Spleen (tissue), 7 donors: ENCODE data around the gene KRT78.

Experiments used
- POLR2A ChIP-seq, 3 donors: fragments of 450-650 bp; IDR thresholded peaks; one replicate each; pipeline ENCODE4 v1.5.1; 2017; ENCODE audit warnings: antibody characterized with exemption in 3 of 3, mild to moderate bottlenecking in 1 of 3
- TF ChIP-seq, protein P1 (sequence below), 11 experiments: fragments of 200-600 bp in 7 of 11; fragments of 450-650 bp in 4 of 11; sonication (generic) in 4 of 11; IDR thresholded peaks in 8 of 11; conservative IDR thresholded peaks in 3 of 11; 1 replicate in 7 of 11; 2 replicates in 4 of 11; pipeline versions ENCODE4 v1.4.0 to v1.8.0; 2016 to 2021; ENCODE audit warnings: antibody characterized with exemption in 11 of 11, inconsistent platforms in 4 of 11, mild to moderate bottlenecking in 1 of 11
- donor health status: DM: no; HTN: no; CAD: no; lungs with moderate emphysema.
- donor health status: DM: no; HTN: no; CAD: no.
- donor health status: DM: no; HTN: no; CAD: no.

GRCh38 chr12:52806821-52807543, 41.8 kb downstream of the KRT78 start:
- TF ChIP-seq, protein P1, sequence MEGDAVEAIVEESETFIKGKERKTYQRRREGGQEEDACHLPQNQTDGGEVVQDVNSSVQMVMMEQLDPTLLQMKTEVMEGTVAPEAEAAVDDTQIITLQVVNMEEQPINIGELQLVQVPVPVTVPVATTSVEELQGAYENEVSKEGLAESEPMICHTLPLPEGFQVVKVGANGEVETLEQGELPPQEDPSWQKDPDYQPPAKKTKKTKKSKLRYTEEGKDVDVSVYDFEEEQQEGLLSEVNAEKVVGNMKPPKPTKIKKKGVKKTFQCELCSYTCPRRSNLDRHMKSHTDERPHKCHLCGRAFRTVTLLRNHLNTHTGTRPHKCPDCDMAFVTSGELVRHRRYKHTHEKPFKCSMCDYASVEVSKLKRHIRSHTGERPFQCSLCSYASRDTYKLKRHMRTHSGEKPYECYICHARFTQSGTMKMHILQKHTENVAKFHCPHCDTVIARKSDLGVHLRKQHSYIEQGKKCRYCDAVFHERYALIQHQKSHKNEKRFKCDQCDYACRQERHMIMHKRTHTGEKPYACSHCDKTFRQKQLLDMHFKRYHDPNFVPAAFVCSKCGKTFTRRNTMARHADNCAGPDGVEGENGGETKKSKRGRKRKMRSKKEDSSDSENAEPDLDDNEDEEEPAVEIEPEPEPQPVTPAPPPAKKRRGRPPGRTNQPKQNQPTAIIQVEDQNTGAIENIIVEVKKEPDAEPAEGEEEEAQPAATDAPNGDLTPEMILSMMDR (IDR thresholded peaks at IDR 0.05 in 8 of 11, conservative IDR thresholded peaks at IDR 0.05 in 3 of 11), result no peak
- no peak for TF ChIP-seq POLR2A (IDR thresholded peaks at IDR 0.05)
